HG02610 (cell line): ENCODE results near the gene FITM1.
A peak's percentile ranks its signal among the peaks of the same experiment; 100 is the strongest.
"Not testable (repeated sequence)": the region's sequence is repeated elsewhere in the genome, so short reads cannot be mapped to it uniquely, and the experiment has no call there.

ENCODE experiments used
- ATAC-seq: cut with Tn5 transposase; IDR thresholded peaks from one replicate; pipeline ENCODE4 v1.9.1; 2021; ENCODE audit warnings: mild to moderate bottlenecking, moderate library complexity; ENCODE audit not compliant: unreplicated experiment

The FITM1 gene

DNA sequence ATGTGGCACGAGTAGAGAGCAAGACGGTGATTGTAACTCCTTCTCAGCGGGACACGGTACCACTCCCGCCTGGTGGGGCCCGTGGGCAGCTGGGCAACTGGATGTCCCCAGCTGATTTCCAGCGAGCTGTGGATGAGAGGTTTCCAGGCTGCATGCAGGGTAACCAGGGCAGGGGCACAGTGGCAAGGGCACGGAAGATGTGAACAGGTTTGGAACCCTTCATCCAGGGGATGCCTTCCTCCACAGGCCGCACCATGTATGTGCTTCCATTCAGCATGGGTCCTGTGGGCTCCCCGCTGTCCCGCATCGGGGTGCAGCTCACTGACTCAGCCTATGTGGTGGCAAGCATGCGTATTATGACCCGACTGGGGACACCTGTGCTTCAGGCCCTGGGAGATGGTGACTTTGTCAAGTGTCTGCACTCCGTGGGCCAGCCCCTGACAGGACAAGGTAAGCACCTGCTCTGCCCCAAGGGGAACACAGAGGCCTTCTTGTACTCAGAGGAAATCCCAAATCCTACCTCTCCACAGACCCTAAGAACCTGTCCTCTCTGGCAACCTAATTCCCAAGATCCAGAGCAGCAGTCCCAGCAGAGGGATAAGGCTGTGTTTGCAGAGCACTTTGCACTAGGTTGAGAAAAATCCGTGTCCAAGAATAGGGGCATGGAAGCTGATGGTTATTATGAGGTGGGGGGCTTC lies 32.1 kb upstream of the FITM1 start:
- no peak for ATAC-seq

DNA sequence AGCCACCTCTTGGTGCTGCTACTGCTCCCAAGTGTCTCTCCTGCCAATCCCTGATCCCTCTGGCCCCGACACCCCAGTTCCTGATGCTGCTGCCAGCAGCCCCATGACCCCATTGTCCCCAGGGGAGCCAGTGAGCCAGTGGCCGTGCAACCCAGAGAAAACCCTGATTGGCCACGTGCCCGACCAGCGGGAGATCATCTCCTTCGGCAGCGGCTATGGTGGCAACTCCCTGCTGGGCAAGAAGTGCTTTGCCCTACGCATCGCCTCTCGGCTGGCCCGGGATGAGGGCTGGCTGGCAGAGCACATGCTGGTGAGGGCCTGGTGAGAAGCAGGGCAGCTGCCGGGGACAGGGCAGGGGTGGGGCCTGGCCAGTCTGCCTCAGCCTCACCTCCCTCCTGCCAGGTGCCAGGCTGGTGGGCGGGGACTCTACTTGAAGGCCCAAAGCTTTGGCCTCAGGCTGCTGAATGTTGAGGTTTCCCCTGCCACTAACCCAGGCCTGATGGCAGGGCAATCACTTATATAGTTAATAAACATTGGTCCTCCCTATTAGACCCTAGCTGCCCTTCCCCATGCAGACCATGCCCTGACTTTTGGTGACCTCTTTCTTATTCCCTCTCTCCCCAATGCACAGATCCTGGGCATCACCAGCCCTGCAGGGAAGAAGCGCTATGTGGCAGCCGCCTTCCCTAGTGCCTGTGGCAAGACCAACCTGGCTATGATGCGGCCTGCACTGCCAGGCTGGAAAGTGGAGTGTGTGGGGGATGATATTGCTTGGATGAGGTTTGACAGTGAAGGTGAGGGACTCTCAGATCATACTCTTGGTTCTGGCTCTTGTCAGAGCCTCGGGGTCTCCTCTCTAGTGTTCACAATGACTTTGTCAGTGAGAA lies 31.3 kb upstream of the FITM1 start:
- no peak for ATAC-seq

DNA sequence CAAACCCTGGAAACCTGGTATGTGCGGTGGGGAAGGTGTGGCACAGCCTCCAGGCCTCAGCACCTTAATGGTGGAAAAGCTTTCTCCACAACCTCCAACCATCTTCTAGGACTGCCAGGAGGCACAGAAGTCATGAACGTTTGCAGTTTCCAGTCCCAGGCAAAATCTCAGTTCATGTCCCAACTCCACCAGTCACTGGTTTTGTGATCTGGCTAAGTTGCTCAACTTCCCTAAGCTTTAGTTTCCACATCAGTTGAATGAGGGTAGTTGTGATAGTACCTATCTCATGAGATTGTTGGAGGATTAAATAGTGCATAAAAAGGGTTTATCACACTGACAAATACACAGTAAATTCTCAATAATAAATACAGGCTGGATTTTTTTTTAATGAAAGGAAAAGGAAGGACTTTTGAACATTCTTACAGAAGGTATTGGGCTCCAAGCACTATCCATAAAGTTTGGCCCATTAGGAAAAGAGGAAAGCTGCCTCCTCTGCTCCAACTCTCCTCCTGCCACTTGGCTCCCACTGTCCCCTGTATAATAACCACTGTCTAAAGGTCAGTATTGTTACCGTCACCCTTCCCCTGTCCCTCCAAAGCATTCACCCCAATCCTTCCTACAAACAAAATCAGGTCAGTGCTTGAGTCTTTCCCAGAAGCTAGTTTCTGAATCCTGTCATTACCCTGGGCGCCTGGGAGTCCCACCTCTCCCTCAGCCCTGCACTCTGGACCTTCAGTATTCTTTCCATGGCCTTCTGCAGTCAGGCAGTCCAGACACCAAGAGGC lies 30.1 kb upstream of the FITM1 start:
- ATAC-seq = no peak

GRCh38 chr14:24100982-24101494 lies 29.4 kb upstream of the FITM1 start:
- no peak for ATAC-seq

DNA sequence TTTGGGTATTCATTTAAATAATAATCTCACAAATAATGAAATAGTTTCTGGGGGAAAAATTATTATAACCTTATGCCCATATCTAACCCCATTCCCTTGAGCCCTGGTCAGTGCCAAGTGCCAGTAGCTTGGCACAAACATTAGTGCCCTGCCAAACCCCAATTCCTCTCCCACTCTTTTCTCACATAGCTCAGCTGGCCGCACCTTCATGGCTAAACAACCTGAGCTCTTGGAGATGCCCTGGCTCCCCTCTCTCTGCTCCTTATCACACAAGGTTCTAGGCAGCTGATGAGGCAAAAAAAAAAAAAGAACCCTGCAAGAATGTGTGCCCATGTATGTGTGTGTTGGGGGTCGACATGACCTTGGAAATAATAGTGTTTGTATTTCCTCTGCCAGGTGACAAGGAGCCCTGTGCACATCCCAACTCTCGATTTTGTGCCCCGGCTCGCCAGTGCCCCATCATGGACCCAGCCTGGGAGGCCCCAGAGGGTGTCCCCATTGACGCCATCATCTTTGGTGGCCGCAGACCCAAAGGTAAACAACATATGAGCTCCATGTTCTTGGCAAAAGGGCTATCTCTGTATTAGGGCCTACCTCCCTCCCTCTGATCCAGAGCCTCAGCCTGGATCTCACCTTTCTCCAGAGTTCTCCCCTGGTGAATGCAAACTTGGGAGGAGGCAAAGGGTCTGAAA lies 28.0 kb upstream of the FITM1 start:
- ATAC-seq = no peak

DNA sequence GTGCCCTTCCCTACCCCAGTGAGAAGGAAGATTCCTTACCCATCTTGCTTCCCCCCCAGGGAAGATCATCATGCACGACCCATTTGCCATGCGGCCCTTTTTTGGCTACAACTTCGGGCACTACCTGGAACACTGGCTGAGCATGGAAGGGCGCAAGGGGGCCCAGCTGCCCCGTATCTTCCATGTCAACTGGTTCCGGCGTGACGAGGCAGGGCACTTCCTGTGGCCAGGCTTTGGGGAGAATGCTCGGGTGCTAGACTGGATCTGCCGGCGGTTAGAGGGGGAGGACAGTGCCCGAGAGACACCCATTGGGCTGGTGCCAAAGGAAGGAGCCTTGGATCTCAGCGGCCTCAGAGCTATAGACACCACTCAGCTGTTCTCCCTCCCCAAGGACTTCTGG lies 27.0 kb upstream of the FITM1 start:
- no peak for ATAC-seq

DNA sequence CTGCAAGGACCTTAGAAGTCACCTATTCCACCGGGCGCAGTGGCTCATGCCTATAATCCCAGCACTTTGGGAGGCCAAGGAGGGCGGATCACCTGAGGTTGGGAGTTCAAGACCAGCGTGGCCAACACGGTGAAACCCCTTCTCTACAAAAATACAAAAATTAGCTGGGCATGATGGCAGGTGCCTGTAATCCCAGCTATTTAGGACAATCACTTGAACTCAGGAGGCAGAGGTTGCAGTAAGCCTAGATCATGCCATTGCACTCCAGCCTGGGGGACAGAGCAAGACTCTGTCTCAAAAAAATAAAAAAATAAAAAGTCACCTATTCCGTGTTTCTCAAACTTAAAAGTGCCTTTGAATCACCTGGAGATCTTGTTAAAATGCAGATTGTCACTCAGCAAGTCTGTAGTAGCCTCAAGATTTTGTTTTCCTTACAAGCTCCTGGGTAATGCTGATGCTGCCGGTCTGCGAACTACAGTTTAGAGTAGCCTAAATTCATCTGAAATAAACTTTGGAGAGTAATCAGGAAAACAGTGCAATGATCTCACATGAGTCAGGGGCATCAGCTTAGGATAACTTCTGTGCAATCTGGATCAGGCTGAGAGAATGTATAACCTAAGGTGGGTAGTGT lies 24.7 kb upstream of the FITM1 start:
- not testable (repeated sequence) for ATAC-seq

GRCh38 chr14:24106672-24107271 lies 23.7 kb upstream of the FITM1 start:
- ATAC-seq = no peak

- ATAC-seq = no peak
These were observed 22.1 kb upstream of the FITM1 start for GRCh38 chr14:24108336-24108874.

DNA sequence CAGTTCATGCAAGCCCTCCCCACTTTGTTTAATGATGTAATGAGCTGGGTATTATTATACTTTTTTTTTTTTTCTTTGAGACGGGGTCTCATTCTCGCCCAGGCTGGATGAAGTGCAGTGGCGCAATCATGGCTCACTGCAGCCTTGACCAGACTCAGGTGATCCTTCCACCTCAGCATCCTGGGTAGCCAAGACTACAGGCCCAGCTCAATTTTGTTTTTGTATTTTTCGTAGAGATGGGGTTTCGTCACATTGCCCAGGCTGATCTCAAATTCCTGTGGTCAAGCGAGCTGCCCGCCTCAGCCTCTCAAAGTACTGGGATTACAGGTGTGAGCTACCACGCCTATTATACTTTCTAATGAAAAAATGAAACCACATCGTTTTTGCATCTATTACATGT lies 20.4 kb upstream of the FITM1 start:
- ATAC-seq = no peak

DNA sequence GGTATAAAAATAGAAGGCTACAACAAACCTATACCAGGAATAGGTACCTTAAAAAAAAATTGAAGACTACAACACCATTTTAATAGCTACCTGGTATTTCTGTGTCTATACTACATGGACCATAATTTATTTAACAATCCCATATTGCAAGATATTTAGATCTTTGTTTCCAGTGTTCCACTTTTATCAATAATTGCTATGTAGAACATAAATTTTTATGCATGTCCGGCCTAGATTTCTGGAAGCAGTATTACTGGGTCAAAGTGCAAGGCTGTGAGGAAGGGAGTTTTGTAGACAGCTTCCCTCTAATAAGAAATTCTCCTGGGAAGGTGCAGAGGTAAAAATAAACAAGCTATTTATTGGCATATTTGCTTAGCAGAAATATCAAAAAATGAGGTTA lies 19.9 kb upstream of the FITM1 start:
- ATAC-seq = no peak

GRCh38 chr14:24113379-24113800 lies 17.1 kb upstream of the FITM1 start:
- ATAC-seq = no peak

- peak; percentile 21 for ATAC-seq
These were observed 16.5 kb upstream of the FITM1 start for GRCh38 chr14:24113801-24114531.

DNA sequence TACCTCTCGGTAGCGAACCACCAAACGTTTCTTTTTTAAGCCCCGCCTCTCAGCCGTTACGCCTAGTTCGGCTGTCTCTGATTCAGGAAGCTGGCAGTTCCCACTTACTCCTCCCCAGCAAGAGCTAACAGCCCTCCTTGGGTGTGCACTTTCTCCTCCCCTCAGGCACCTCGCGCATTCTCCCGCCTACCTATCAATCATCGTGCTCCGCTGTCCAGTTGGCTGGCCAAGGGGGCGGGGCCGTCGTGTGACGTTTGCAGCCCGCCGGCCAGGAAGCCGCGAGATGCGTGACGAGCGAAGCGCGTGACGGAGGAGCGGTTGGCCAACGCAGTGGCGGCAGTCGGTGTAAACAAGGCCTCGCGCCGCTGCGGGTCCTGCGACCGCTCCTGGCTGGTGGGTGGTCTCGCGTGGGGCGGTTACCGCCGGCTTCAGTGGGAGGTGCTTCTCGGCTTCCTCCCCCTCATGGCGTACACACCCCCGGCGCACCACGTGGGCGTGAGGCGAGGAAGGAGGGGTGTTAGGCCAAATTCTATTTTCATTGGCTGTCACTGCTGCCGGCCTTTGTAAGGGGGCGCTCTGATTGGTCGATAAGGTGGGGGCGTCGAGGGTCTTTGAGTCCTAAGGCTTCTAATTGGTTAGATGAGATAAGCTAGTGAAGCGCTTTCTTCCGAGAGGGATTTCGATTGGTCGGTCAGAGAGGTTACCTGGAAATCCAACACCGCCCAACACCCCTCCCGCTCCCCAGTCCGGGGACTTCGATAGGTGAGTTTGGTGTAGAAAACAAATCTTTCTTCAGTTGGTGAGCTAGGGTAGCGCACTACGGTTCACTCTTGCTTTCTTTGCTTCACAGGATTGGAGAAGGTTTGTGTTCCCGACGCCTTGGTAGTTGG lies 15.7 kb upstream of the FITM1 start, which contains the start of the genes DCAF11 and NRL:
Gene DCAF11 (plus strand): TSS at position 246 of the 890 bp plus-strand sequence. CDS start 818 bp downstream, outside the sequence.
Gene NRL (minus strand): TSS at position 418 of the 890 bp plus-strand sequence. CDS start 32,101 bp downstream, outside the sequence.
- ATAC-seq = peak; percentile 87

DNA sequence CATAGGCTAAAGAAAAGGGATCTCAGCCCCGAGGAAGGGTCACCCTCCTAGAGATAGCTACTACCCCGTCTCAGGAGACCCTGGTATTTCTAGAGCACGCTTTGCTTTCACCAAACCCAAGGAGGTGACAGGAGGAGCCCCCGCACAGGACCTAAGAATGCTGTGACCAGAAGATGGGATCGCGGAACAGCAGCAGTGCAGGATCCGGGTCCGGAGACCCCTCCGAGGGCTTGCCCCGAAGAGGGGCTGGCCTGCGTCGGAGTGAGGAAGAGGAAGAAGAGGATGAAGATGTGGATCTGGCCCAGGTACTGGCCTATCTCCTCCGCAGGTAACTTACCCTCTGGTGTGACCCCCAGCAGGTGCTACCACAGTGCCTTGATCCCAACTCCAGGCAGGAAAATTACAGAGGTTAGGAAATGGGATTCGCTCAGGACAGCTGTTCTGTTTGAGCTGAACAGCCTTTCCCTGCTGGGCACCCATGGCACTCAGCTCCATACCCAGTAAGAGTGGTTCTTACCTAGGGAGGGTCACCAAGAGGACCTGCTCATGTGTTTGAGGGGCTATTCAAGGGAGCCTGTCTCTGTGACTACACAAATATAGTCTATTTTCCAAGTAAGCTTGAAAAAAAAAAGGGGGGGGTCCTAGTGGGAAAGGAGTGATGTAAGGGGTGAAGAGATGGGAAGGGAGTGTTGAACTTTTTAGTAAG lies 14.9 kb upstream of the FITM1 start:
- no peak for ATAC-seq

- no peak for ATAC-seq
These were observed 14.2 kb upstream of the FITM1 start for GRCh38 chr14:24116128-24116814.
